ENCODE measurements around the gene RARG.

The RARG gene

GRCh38 chr12:53223389-53224060, 8.5 kb downstream of the RARG start:
- DNase-seq (ENCODE audit: low spot score): no peak

GRCh38 chr12:53222806-53223261, 9.2 kb downstream of the RARG start:
- DNase-seq (ENCODE audit: low spot score): no peak

- no peak for DNase-seq (ENCODE audit: low spot score)
Observed at GRCh38 chr12:53222170-53222721, 9.8 kb downstream of the RARG start.

GRCh38 chr12:53221203-53222080, 10.6 kb downstream of the RARG start:
- peak; percentile 74 for DNase-seq (ENCODE audit: low spot score)

GRCh38 chr12:53220694-53221202, 11.3 kb downstream of the RARG start:
- DNase-seq (ENCODE audit: low spot score): peak; percentile 91

- peak; percentile 78 for DNase-seq (ENCODE audit: low spot score)
Observed at GRCh38 chr12:53219956-53220693, 11.9 kb downstream of the RARG start.

- DNase-seq (ENCODE audit: low spot score): peak; percentile 29
Observed at GRCh38 chr12:53219292-53219955, 12.6 kb downstream of the RARG start.

GRCh38 chr12:53218551-53219291, 13.3 kb downstream of the RARG start:
- no peak for DNase-seq (ENCODE audit: low spot score)

- DNase-seq (ENCODE audit: low spot score): no peak
Observed at GRCh38 chr12:53217931-53218307, 14.1 kb downstream of the RARG start.

- no peak for DNase-seq (ENCODE audit: low spot score)
Observed at GRCh38 chr12:53217051-53217930, 14.7 kb downstream of the RARG start.

GRCh38 chr12:53215497-53215896, 16.5 kb downstream of the RARG start:
- no peak for DNase-seq (ENCODE audit: low spot score)

GRCh38 chr12:53214687-53215455, 17.1 kb downstream of the RARG start:
- DNase-seq (ENCODE audit: low spot score): no peak

GRCh38 chr12:53214221-53214620, 17.8 kb downstream of the RARG start:
- DNase-seq (ENCODE audit: low spot score): no peak

- peak; percentile 84 for DNase-seq (ENCODE audit: low spot score)
Observed at GRCh38 chr12:53213348-53213747, 18.7 kb downstream of the RARG start.

- DNase-seq (ENCODE audit: low spot score): no peak
Observed at GRCh38 chr12:53212931-53213330, 19.1 kb downstream of the RARG start.

- DNase-seq (ENCODE audit: low spot score): peak; percentile 40
Observed at GRCh38 chr12:53211476-53212381, 20.3 kb downstream of the RARG start.

GRCh38 chr12:53210843-53211242, 21.2 kb downstream of the RARG start:
- DNase-seq (ENCODE audit: low spot score): no peak

Measured in germinal center (tissue), 1 donor.